C4-2B (cell line): ENCODE results near the gene SMKR1.

Experiments
- ZFX ChIP-seq: fragments of 450-650 bp; IDR thresholded peaks from 2 replicates; pipeline ENCODE4 v1.6.1; 2017
- TF ChIP-seq, protein P1 (sequence below): fragments of 450-650 bp; conservative IDR thresholded peaks from 2 replicates; pipeline ENCODE4 v1.5.1; 2017; ENCODE audit warnings: mild to moderate bottlenecking

DNA sequence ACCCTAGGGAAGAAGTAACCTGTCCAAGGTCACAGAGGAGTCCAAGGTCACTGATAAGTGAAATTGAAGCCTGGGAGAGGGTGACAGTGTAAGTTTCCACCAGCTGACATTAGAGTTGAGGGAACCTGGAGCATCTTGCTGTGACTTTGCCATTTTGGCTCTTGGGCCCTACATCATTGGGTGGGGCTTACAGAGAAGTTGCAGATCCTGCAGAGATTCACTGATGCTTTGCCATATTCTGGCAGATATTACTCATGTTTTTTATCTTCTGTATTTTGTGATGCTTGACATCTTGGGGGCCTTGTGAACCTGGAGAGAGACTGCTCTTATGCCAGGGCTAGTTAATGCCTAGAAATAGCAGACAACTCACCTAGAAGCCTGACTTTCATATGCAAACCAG lies 36.5 kb downstream of the SMKR1 start:
- TF ChIP-seq, protein P1, sequence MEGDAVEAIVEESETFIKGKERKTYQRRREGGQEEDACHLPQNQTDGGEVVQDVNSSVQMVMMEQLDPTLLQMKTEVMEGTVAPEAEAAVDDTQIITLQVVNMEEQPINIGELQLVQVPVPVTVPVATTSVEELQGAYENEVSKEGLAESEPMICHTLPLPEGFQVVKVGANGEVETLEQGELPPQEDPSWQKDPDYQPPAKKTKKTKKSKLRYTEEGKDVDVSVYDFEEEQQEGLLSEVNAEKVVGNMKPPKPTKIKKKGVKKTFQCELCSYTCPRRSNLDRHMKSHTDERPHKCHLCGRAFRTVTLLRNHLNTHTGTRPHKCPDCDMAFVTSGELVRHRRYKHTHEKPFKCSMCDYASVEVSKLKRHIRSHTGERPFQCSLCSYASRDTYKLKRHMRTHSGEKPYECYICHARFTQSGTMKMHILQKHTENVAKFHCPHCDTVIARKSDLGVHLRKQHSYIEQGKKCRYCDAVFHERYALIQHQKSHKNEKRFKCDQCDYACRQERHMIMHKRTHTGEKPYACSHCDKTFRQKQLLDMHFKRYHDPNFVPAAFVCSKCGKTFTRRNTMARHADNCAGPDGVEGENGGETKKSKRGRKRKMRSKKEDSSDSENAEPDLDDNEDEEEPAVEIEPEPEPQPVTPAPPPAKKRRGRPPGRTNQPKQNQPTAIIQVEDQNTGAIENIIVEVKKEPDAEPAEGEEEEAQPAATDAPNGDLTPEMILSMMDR, result no peak
- TF ChIP-seq ZFX, result no peak
